Measurements from ENCODE around the gene DNAJC8.

DNAJC8 gene, protein sequence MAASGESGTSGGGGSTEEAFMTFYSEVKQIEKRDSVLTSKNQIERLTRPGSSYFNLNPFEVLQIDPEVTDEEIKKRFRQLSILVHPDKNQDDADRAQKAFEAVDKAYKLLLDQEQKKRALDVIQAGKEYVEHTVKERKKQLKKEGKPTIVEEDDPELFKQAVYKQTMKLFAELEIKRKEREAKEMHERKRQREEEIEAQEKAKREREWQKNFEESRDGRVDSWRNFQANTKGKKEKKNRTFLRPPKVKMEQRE

DNA sequence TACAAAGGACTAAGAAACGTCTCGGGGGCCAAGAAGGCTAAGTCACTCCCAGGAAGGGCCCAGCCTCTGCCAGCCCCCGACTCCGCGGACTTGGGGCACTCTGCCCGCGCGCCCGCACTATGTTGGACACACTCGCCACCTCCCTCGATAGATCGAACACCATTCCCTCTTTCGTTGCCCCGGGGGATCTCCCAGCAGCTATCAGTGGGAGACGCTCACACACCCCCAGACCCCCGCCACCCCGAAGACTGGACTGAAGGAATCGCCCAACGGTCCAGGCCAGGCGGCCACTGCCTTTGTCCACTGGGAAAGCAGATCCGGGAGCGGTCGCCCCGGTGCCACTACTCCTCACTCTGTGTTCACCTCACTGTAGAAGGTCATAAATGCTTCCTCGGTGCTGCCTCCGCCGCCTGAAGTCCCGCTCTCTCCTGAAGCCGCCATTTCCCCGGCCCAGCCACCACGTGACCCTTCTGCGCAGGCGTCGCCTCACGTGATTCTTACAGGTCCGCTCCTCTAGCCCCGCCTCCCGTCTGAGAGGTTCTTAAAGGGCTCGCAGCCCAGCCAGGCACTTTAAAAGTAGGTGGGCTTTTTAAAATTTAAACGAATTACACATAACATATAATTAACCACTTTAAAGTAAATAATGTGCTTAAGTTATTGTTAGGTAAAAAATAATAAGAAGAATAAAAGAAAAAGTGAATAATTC lies at the start of gene DNAJC8:
TSS of gene DNAJC8 (minus strand) at position 472 of the 706 bp plus-strand sequence. CDS start at position 441, 31 bp downstream.
- DNase-seq: peak; percentile 96

DNA sequence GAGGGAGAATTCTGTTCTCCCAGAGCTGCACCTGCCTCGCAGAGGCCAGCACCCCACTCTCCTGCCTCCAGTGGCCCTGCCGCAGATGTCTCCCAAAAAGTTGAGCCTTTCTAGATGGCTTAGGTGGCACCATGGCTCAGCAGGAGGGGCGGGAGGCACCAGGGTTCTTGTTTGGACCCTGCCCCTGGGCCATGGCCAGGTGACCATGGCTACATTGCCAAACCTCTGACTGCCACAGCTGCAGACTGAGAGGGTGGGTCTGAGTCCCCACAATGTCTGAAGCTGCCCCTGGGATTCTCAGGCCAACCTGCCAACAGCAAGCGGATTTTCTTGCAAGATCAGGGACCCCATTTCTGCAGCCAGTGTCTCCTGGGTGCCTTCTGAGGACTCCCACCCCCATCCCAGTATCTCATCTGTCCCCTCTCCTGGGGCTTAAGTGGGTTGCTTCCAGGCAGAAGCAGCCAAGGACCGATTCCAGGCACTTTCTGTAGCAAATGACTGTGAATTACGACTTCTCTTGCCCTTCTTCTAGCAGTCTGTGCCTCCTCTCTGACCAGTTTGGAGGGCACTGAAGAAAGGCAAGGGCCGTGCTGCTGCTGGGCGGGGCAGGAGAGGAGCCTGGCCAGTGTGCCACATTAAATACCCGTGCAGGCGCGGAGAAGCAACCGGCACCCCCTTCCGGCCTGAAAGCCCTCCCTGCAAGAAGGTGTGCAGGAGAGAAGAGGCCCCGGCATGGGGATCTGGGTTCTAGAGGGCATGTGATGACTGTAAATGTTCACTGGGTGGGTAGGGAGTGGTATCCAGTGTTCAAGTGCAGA lies 49.0 kb upstream of the DNAJC8 start:
- DNase-seq: no peak

DNA sequence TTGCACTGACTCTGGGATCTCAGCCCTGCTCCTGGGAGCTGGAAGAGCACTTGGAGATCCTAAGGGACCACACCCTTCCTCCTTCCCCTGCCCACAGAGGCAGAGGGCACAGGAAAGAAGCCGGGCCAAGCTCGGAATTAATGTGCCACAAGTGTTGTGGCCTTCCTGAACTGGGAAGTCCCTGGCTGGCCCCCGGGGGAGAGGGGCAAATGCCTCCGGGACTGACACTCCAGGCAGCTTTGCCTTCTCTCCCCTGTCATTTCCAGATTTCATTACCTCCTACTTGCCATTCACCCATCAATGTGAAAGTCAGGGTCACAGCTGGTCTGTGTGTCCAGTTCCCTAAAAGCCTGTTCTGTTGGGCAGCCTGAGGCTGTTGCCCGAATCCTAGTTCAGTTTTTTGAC lies 48.1 kb upstream of the DNAJC8 start:
- no peak for DNase-seq

DNA sequence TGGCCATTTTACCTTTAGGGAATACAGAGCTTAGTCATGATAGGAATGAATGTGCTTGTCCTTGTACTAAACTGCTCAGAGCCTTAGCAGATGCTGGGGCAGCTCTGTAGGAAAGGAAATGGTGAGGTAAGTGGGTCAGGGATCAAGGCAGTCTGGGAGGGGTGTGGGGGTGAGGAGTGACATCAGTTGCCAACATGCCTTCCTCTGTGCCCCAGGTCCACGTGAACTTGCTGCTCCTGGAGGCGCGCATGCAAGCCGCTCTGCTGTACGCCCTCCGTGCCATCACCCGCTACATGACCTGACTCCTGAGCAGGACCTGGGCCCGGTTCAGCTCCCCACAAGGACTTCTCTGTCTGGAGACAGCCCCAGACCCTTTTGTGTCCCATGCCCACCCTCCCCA lies 47.7 kb upstream of the DNAJC8 start:
- no peak for DNase-seq

DNA sequence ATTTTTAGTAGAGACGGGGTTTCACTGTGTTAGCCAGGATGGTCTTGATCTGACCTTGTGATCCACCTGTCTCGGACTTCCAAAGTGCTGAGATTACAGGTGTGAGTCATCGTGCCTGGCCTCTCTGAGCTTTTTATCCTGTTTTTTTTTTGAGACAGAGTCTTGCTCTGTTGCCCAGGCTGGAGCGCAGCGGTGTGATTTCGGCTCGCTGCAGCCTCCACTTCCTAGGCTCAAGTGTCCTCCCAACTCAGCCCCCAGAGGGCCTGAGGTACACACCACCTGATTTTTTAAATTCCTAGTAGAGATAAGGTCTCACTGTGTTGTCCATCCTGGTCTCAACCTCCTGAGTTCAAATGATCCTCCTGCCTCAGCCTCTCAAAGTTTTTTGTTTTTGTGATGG lies 46.9 kb upstream of the DNAJC8 start:
- no peak for DNase-seq

DNA sequence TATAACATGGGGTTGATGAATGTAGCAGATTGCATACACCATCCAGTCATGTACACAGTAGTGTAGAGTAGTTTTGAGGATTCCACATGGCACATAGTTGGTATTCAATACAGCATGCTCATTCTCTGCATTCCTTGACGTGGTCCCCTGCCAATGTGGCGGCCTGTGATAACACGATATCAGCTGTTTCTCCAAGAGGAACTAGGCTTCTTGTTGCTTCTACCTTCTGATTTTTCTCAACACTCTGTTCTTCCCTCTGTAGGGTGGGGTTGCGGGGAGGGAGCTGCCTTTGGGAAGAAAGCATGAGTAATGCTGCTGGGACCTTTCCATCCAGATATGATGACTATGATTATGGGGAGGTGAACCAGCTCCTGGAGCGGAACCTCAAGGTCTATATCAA lies 45.9 kb upstream of the DNAJC8 start:
- DNase-seq: no peak

DNA sequence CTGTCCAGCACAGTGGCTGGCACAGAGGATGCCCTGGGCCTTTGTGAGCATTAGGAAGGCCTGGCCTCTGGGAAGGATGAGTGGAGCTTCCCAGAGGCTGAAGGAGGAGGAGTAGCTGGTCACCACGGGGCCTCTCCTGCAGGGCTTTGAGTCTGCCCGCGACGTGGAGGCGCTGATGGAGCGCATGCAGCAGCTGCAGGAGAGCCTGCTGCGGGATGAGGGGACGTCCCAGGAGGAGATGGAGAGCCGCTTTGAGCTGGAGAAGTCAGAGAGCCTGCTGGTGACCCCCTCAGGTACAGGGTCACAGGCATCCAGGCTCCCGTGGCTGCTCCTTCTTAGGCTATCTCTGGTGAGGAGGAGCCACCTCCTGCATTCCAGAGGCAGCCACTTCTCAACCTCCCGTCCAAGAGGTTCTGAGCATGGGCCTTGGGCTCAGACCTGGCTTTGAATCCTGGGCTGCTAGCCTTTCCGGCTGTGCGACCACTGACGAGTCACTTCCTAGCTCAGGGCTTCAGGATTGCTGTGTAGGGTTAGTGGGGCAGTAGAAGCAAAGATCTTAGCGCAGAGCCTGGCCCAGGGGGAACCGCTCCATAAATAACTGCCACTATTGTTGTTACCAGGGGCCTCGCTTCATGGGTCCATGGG lies 40.5 kb upstream of the DNAJC8 start:
- DNase-seq: no peak

DNA sequence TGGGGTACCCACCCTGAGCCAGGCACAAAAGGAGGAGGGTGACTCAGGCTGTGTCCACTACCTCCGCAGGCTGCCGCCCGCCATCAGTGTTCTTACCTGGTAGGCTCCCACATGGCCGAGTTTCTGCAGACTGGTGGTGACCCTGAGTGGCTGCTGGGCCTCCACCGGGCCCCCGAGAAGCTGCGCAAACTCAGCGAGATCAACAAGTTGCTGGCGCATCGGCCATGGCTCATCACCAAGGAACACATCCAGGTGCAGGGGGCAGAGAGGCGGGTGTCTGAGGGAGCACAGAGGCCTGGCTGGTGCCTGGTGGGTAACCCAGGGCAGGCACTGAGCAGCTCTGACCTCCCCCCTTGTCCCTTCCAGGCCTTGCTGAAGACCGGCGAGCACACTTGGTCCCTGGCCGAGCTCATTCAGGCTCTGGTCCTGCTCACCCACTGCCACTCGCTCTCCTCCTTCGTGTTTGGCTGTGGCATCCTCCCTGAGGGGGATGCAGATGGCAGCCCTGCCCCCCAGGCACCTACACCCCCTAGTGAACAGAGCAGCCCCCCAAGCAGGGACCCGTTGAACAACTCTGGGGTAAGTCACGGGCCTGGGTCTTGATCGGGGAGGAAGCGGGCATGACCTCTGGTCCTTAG lies 39.5 kb upstream of the DNAJC8 start:
- DNase-seq: no peak

DNA sequence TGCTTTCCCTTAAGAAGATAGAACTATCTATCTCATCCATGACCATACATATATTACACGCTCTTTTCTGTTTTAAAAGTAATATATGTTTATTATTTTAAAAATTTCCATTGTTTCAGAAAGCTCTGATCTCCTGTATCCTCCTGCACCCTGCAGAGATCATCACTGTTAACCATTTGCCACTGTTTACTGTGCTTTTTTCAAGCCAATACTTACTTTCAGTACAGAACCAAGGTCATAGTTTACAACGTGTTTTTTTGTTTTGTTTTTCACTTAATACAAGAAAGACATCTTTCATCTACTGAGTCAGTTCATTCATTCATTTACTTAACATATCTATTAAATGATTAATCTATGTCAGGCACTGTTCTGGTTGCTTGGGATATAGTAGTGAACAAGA lies 36.7 kb upstream of the DNAJC8 start:
- DNase-seq: no peak

DNA sequence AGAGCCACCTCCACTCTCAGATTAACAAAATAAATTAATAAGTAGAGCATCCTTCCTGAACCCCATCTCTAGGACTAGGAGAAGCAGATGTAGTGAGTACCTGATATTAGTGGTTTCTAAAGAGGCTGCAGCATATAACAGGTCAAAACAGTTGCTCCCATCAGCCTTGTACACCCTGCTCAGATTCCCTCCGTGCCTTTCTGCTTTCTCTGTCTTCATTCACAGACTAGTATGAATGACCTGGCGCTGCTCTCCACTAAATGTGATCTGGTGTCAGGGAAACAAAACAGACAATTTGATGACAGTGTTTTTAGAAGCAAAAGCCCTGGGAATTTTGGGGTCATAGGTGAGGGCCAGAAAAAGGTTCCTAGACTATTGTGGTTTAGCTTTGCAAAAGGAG lies 34.8 kb upstream of the DNAJC8 start:
- no peak for DNase-seq

DNA sequence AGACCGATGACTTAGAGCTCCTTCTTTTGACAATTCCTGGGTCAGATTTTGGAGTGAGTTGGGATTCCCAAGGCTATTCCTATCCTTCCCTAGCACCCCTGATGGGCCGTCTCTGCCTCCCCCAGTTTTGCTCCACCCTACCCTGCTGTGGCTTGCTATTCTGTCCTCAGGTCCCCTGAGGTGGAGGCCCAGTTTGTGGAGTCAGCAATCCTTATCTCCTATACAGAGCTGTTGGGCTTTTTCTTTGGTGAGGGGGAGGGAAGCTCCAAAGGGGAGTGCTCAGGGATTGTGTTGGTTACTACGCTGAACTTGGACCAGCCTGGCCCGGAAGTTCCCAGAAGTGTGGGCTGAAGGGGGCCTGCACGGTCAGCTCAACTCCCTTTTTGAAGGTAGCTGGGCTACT lies 34.1 kb upstream of the DNAJC8 start:
- DNase-seq: no peak

DNA sequence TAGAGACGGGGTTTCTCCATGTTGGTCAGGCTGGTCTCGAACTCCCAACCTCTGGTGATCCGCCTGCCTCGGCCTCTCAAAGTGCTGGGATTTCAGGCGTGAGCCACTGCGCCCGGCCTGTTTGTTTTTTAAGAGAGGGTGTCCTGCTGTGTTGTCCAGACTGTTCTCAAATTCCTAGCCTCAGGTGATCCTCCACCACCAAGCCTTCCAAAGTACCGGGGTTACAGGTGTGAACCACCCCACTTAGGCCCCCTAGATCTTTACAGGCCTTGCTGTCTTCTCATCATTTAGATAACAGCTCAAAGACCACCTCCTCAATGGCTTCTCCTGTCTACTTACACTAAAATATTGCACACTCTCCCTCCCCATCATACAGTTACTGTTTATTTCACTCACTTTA lies 32.7 kb upstream of the DNAJC8 start:
- DNase-seq: no peak

DNA sequence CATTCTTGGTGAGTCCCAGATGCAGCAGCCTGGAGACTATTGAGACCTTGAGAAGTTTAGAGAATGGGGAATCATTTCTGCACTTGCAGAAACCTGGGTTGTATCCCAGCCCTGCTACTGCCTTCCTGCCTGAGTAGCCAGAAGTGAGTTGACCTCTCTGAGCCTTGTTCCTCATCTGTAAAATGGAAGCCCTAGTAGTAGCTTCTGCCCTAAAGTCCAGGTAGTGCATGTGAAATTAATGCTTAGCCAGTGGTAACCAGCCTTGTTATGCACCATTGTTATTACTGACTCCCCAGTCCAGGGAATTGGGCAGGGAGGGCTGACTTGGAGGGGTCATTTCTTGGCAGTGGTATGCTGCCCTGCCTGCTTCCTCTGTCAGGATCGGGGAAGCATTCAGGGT lies 32.1 kb upstream of the DNAJC8 start:
- no peak for DNase-seq

DNA sequence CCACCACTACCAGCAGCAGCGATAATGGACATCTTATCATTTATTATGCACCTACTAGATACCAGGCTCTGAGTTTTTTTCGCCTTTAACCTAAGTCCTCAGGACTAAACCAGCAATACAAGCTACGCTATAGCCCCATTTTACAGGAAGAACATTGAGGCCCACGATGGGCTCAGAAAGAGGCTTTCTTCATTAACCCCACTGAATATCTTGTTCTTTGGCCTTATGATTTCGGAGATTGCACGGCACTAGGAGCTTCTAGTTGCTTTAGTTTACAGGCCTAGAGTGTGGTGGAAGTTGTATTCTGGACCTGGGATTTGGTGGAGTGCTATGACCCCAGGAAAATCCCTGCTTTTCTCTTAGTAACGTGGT lies 28.0 kb upstream of the DNAJC8 start:
- DNase-seq: no peak

DNA sequence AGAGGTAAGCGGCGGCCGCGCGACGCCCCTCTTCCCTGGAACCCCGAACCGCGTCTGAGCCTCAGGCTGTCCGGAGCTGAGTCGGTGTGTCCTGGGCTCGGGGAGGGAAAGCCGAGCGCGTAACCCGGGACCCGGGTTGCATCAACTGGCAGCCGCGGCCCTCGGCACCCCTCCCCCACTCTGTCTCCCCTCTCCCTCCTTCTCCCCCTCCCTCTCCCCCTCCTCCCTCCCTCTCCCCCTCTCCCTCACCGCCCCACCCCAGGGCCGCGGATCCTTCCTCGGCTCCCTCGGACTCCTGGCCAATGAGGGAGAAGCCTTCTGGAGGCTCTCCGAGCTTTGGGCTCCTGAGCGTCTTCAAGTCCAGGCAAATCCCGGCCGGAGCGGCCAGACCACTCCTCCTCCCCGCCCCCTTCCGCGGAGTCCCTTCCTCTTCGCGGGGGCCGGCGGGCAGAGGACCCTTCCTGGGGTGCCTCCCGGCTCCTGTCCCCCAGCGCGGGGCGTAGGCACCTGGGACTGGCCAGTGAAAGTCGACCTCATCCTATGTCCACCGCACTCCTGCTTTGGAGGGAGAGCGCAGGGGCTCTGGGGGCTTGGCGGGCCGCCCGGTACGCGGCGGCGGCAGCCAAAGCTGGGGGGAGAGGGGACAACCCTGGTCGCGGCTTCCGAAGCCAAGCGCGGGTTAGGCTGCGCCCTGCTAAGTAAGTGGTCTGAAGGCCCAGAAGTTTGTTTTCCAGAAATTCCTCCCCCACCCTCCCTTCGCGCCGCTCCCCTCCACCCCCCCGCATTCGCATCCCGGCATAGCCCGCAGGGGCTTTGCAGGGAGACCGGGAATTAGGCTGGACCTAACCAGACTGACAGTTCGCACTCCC lies 27.3 kb upstream of the DNAJC8 start:
- peak in 1 of 2 experiments; percentile 46 for DNase-seq

DNA sequence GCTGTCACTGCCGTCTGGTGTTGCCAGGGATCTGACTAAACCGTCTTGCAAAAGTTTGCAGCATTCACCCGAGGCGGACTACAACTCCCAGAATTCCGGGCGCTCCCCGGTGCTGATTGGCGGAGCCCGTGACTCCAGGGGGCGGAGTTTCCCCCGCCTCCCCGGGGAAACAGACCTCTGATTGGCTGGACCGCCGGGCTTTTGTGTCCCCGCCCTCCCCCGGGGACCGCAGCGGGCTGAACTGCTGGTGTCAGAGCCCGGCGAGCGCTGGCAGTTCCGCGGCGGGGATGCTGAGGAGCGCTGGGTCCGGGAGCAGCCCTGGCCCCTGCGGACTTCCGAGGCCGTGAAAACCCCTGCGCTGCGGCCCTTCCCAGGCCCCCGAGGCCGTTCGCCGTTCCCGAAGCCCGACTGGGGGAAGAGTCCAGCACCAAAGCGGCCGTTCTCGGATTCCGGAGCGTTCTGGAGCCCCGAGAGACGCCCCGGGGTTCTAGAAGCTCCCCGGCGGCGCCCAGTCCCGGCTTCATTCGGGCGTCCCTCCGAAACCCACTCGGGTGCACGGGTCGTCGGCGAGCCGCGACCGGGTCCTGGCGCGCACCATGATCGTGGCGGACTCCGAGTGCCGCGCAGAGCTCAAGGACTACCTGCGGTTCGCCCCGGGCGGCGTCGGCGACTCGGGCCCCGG lies 26.6 kb upstream of the DNAJC8 start, which contains the start of gene SESN2:
TSS of gene SESN2 (plus strand) at position 267 of the 682 bp plus-strand sequence. CDS start at position 597, 330 bp downstream.
- peak; percentile 99 to 100 for DNase-seq

DNA sequence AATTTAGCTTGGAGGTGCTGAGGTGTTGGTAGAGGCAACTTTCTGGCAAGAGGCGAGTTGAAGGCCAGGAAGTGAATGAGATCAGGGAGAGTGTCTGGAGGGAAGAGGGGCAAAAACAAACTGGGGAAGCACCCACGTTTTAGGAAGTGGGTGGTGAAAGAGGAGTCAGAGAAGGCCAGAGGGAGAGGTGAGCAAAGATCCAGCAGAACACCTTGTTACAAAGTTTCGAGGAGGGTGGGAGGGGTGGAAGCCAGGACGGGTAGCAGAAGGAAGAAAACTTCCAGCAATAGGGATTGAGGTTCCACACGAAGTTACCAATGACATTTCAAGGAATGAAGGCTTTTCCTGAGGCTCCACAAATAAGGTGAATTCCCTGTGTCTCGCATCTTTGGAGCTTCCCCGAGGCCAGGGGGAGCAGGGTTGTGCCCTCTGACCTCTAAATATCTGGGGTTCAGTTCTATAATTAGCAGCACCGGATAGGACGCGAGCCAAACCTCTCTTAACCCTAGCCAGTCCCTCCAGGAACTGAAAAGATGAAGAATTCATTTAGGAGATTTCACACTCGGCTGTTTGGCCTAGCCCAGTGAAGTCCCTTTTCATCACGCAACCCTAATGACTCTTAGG lies 25.9 kb upstream of the DNAJC8 start:
- DNase-seq: no peak

DNA sequence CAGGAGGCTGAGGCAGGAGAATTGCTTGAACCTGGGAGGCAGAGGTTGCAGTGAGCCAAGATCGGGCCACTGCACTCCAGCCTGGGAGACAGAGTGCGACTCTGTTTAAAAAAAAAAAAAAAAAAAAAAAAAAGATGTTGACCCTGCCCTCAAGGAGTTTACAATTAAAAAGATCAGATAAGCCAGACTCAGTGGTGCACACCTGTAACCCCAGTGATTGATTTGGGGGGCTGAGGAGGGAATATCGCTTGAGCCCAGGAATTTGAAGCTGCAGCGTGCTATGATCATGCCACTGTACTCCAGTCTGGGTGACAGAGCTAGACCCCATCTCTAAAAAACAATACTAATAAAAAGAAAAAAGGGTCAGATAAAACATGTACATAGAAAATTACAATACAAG lies 24.9 kb upstream of the DNAJC8 start:
- DNase-seq: no peak

DNA sequence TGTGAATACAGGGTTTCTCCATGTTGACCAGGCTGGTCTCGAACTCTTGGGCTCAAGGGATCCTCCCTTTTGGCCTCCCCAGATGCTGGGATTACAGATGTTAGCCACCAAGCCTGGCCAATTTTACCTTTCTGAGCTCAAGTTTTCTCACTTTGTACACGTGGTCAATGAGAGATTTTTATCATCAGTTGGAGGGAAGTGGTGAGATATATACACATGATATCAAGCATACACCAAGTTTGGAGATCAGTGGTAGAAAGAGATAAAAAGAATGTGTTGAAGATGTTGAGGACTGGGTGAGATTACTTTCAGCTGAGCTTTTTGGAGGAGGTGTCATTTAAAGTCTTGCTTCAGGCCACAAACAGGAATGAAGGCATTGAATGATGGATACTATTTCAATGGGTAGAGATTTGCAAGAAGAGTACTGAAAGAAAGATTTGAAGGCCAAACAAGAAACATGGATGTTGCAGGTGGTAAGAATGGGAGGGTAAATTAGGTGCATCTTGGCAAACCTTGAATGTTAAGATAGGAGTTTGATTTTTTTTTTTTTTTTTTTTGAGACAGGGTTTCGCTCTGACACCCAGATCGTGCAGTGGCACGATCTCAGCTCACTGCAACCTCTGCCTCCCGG lies 23.5 kb upstream of the DNAJC8 start:
- DNase-seq: no peak

DNA sequence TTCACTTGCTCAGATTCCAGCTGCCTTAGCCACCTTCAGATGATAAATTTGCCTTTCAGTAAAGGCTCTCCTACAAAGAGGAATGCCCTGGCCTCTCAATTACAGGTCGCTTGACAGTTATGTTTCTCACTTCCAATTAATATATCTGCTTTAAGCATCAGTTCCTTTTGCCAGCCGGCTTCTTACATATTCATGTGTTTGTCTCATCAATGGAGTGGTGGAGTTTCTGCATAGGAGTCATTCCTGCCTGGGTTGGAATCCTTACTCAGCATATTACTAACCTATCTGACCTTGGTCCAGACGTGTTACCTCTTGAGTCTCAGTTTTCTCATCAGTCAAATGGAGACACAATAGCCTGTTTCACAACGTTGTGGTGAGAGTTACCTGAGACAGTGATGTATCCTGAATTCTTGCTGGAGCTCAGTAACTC lies 17.1 kb upstream of the DNAJC8 start:
- DNase-seq: no peak
